ENCODE data around the gene CD19.
"Not testable (repeated sequence)": the region's sequence is repeated elsewhere in the genome, so short reads cannot be mapped to it uniquely, and the experiment has no call there.

Gene CD19

GRCh38 chr16:28905800-28906372 is 25.9 kb upstream of the CD19 start:
- DNase-seq (ENCODE audit: low read depth, low spot score) = no peak

- DNase-seq (ENCODE audit: low read depth, low spot score) = no peak
Measured at GRCh38 chr16:28910086-28911031, 21.4 kb upstream of the CD19 start.

DNA sequence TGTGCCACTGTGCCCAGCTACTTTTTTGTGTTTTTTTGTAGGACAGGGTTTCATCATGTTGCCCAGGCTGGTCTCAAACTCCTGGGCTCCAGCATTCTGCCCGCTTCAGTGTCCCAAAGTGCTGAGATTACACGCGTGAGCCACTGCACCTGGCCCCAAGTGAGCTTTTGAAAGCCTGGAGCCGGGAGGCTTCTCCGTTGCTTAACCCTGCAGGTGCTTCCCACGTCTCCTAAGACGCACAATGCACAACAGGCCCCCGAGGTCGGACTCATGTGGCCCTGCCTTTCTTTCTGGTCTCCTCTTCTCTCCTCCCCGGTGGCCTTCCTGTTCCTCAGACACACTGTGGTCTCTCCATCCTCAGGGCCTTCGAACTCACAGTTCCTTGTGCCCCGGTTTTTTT is 19.2 kb upstream of the CD19 start:
- no peak for DNase-seq (ENCODE audit: low read depth, low spot score)

DNA sequence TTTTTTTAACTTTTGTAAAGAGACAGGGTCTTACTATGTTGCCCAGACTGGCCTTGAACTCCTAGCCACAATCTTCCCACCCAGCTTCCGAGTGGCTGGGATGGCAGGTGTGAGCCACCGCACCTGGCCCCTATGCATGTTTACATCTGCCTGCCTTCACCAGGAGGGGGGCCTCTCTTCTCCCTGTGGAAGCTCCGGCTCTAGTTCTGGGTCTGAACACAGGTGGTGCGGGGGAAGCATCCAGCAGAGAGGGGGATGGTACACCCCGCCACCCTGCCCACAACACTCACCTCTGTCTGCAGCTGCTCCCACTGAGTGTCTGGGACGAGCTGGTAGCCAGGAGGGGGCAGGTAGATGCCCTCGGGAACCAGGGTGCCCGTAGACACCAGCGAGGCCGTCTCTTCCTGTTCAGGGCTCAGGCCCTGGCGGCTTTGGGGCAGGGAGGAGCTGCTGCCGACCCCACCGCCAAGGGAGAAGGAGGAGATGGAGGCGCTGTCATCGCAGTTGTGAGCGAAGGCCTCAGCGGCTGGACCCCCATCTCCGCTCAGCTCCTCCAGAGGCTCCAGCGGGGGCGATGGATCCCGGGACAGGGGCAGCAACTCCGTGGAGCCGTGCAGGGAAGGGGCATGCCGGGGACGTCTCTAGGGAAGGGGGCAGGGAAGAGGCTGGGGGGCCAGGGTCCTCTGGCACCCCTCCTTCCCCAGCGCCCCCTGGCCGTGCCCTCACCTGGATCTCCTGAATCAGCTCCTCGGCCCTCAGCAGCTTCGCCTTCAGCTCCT is 17.6 kb upstream of the CD19 start:
- no peak for DNase-seq (ENCODE audit: low read depth, low spot score)

DNA sequence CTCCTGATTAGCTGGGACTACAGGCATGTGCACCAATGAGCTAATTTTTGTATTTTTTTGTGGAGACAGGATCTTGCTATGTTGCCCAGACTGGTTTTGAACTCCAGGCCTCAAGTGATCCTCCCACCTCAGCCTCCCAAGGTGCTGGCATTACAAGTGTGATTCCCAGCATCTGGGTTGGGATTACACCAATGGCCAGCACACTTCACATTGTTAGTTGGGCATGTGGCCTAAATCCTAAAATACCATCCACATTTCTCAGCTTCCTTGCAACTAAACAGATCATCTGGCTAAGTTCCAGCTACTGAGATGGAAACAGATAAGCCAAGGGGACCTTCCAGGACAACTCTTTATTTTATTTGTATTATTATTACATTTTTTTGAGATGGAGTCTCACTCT is 16.6 kb upstream of the CD19 start:
- no peak for DNase-seq (ENCODE audit: low read depth, low spot score)

GRCh38 chr16:28917095-28917494 is 14.7 kb upstream of the CD19 start:
- DNase-seq (ENCODE audit: low read depth, low spot score) = no peak

- DNase-seq (ENCODE audit: low read depth, low spot score) = no peak
Measured at GRCh38 chr16:28918698-28919097, 13.1 kb upstream of the CD19 start.

DNA sequence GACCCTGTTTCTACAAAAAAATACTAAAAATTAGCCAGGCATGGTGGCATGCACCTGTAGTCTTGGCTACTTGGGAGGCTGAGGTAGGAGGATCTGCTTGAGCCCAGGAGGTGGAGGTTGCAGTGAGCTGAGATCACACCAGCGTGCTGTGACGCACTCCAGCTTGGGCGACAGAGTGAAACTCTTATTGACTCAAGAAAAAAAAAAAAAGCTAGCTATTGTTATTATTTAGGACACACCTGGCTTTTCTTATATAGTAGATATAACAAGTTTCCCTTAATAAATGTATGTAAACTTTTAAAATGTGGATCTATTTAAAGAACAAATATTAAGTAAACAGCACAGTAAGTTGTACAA is 8.6 kb upstream of the CD19 start:
- DNase-seq (ENCODE audit: low read depth, low spot score) = no peak

- DNase-seq (ENCODE audit: low read depth, low spot score) = no peak
Measured at GRCh38 chr16:28923652-28924398, 7.9 kb upstream of the CD19 start.

DNA sequence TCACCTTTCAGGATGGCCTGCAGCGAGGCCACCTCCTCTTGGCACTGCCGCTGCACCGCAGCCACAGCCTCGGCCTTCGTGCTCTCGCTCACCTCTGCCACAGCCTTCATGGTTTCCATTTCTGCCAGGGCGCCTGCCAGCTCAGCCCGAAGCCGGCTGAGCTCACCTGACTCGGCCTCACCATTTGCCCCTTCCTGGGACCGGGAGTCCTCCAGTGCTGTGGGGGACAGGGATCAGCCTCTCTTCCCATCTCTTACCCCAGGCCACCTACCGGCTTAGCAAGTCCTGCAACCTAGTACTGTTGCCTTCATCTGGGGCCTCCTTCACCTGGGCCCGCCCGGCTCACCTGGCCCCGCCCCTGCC is 7.4 kb upstream of the CD19 start:
- DNase-seq (ENCODE audit: low read depth, low spot score) = no peak

DNA sequence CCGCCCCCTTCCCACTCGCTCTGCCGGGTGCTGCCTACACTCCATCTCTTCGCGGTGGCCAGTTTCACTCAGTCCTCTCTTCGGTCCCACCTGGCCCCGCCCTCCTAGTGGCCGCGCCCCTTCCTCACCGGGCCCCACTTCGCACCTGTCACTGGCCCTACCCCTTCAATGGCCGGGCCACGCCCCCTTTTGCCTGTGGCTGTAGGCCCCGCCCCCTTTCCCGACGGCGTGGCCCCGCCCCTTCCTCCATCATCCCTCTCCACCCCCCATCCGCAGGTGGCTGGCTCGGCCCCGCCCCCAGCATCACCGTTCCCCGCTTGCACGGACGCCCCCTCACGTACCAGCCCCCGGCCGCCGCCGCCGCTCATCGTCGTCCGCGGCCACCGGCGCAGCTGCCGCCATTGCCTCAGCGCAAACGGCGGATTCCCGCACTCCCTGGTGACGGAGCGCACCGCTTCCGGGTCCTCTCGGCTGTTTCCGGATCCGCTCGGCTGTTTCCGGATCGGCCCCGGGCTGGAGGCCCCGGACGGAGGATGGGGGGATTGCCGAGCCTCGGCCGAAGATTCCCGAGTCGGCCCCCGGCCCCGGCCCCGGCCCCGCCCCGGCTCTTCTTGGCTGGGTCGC is 6.9 kb upstream of the CD19 start, which contains the start of gene RABEP2:
Gene RABEP2, minus strand, starts transcription at position 477 of the 624 bp plus-strand sequence. Its CDS starts 75 bp downstream, at position 402.
- DNase-seq (ENCODE audit: low read depth, low spot score) = peak; percentile 46

DNA sequence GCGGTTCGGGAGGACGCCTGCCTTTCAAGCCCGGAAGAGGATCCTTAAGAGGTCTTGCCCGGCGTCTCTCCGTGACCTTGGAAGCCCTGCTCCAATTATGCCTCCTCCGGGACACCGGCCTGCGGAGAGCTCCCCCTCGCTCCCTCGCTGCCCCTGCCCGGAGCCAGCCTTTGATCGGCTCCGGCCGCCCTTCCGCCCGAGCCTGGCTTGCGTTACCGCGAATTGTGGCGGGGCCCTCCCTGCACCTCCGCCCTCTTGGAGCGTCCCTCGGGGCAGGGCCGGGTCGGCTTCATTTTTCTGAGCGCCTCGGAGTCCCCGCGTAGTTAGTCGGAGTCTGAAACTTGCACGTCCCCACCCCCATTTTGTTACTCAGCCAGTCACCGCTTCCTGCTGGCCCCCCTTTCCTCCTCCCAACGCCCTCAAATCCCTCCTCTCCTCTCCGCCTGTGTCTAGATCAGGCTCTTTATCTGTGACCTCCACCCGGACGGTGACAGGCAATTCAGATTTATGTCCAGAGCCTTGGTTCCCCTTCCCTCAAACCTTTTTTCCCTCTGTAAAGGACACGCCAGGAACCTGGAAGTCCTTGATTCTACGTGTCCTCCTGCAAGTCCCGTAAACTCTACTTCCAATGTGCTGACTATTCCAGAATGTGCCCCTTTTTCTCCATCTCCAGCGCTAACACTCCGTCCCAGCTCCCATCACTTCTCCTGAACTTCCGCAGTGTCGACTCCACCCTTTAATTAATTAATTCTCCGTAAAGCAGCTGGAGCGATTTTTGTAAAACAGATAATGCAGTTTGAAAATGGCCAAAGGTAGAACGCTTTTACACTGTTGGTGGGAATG is 6.2 kb upstream of the CD19 start:
- DNase-seq (ENCODE audit: low read depth, low spot score) = peak; percentile 37

- DNase-seq (ENCODE audit: low read depth, low spot score) = not testable (repeated sequence)
Measured at GRCh38 chr16:28926284-28926683, 5.5 kb upstream of the CD19 start.

DNA sequence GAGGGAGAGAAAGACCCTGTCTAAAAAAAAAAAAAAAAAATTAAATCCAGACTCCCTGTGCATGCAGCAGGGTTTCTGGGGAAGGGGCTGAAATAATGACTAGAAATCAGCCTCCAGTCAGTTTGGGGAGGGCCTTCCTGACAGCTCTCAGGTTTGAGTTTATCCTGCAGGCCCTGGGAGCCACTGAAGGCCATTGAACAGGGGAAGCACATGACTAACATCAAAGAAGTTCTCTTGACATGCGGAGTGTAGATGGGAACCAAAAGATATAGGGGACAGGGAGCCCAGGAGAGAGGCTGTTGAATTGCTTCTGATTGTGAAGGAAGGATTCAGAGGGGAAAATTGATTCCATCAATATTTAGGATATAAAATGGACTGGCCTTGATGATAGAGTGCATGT is 4.0 kb upstream of the CD19 start:
- no peak for DNase-seq (ENCODE audit: low read depth, low spot score)

DNA sequence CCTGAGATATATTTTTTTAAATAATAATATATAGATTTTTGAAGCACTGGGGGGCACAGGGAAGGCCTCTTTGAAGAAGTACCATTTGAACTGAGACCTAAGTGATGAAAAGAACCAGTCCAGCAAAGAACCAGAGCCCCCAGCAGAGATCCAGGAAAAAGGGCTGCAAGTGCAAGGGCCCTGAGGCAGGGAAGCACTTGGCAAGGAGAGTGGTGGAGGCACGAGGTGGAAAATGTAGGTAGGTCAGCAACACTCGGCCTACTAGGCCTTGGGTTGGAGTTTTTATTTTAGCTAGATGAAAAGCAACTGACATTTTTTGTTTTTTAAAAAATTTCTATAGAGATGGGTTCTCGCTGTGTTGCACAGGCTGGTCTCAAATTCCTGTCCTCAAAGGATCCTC is 1.6 kb upstream of the CD19 start:
- DNase-seq (ENCODE audit: low read depth, low spot score) = no peak

DNA sequence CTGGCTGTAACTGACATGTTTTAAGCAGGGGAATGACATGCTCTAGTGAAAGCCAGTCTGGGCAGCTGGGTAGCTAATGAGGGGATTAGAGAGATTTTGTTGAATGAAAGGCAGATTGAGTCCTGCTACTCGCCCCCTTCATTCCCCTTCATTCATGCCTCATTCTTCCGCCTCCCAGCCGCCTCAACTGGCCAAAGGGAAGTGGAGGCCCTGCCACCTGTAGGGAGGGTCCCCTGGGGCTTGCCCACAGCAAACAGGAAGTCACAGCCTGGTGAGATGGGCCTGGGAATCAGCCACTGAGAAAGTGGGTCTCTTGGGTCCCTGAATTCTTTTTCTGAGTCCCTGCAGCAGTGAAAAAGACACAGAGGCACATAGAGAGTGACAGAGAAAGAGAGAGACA is 1.1 kb upstream of the CD19 start:
- DNase-seq (ENCODE audit: low read depth, low spot score) = no peak

DNA sequence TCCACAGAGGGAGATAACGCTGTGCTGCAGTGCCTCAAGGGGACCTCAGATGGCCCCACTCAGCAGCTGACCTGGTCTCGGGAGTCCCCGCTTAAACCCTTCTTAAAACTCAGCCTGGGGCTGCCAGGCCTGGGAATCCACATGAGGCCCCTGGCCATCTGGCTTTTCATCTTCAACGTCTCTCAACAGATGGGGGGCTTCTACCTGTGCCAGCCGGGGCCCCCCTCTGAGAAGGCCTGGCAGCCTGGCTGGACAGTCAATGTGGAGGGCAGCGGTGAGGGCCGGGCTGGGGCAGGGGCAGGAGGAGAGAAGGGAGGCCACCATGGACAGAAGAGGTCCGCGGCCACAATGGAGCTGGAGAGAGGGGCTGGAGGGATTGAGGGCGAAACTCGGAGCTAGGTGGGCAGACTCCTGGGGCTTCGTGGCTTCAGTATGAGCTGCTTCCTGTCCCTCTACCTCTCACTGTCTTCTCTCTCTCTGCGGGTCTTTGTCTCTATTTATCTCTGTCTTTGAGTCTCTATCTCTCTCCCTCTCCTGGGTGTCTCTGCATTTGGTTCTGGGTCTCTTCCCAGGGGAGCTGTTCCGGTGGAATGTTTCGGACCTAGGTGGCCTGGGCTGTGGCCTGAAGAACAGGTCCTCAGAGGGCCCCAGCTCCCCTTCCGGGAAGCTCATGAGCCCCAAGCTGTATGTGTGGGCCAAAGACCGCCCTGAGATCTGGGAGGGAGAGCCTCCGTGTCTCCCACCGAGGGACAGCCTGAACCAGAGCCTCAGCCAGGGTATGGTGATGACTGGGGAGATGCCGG is 769 bp downstream of the CD19 start:
- DNase-seq (ENCODE audit: low read depth, low spot score) = no peak

DNA sequence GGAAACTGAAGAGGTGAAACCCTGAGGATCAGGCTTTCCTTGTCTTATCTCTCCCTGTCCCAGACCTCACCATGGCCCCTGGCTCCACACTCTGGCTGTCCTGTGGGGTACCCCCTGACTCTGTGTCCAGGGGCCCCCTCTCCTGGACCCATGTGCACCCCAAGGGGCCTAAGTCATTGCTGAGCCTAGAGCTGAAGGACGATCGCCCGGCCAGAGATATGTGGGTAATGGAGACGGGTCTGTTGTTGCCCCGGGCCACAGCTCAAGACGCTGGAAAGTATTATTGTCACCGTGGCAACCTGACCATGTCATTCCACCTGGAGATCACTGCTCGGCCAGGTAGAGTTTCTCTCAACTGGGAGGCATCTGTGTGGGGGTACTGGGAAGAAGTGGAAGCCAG is 1.4 kb downstream of the CD19 start:
- no peak for DNase-seq (ENCODE audit: low read depth, low spot score)

DNA sequence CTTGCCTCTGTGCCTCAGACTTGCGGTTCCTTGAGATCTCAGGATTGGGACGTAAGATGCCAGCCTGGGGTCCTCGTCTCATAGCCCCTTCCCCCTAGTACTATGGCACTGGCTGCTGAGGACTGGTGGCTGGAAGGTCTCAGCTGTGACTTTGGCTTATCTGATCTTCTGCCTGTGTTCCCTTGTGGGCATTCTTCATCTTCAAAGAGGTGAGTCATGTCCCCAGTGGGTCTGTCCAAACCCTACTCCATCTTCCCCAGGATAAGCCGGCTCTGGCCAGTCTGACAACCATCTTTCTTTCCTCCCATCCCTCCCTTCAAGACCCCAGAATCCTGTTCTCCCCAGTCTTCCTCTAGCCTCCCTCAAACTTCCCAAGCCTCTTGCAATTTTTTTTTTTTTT is 3.6 kb downstream of the CD19 start:
- no peak for DNase-seq (ENCODE audit: low read depth, low spot score)

Measured in brain pericyte (primary cell).